ENCODE data around the gene KAT14. TPM values are rescaled to one million over a fixed set of nuclear protein-coding genes. Genes with fewer than 3 reads are reported as not detected.
"Not testable (repeated sequence)": the region's sequence is repeated elsewhere in the genome, so short reads cannot be mapped to it uniquely, and the experiment has no call there.

Gene KAT14
- total RNA-seq, 1 donor from 2014 or later: 11.5 TPM

- Histone ChIP-seq H3K36me3 (no peaks in the 10 kb centered on the region), H3K27ac (no peak overlapping the region), H3K9me3 (no peaks in the 10 kb centered on the region), H3K4me1 (no peaks in the 10 kb centered on the region), H3K4me3 (no peak overlapping the region), H3K27me3 (no peaks in the 10 kb centered on the region)
- intact Hi-C loops (cut with DNase I): no loop called here
- TF ChIP-seq POLR2AphosphoS5 (IDR thresholded peaks at IDR 0.05; ENCODE audit: insufficient read depth in 1 of 2, low read depth in 1 of 2): no peak
- no peak for TF ChIP-seq POLR2A (IDR thresholded peaks at IDR 0.05)
- TF ChIP-seq, protein P1, sequence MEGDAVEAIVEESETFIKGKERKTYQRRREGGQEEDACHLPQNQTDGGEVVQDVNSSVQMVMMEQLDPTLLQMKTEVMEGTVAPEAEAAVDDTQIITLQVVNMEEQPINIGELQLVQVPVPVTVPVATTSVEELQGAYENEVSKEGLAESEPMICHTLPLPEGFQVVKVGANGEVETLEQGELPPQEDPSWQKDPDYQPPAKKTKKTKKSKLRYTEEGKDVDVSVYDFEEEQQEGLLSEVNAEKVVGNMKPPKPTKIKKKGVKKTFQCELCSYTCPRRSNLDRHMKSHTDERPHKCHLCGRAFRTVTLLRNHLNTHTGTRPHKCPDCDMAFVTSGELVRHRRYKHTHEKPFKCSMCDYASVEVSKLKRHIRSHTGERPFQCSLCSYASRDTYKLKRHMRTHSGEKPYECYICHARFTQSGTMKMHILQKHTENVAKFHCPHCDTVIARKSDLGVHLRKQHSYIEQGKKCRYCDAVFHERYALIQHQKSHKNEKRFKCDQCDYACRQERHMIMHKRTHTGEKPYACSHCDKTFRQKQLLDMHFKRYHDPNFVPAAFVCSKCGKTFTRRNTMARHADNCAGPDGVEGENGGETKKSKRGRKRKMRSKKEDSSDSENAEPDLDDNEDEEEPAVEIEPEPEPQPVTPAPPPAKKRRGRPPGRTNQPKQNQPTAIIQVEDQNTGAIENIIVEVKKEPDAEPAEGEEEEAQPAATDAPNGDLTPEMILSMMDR (IDR thresholded peaks at IDR 0.05): no peak
- no peak for DNase-seq (ENCODE audit: extremely low spot score in 2 of 2)
These were observed 80.6 kb downstream of the KAT14 start for GRCh38 chr20:18218280-18218679.

DNA sequence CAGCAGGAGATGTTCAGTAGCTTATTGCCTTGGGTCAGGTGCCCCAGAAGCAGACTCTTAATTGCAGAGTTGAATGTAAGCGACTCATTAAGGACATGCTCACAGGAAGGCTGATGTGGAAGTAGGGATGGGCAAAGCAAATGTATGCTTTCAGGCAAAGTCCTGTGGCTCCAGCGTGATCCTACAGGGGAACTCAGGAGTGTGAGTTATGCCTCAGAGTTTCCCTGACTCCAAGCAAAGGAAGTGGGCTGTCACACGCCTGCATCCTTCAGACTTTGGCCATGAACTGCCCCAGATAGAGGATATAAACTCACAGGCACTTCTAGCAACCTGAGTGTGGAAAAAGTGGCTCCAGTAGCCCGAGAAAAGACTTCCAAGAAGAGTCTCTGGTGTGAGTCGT is 85.7 kb downstream of the KAT14 start:
- TF ChIP-seq, protein P1 (IDR thresholded peaks at IDR 0.05): no peak
- TF ChIP-seq POLR2A (IDR thresholded peaks at IDR 0.05): no peak
- TF ChIP-seq POLR2AphosphoS5 (IDR thresholded peaks at IDR 0.05; ENCODE audit: insufficient read depth in 1 of 2, low read depth in 1 of 2): no peak
- peaks cover 13% of the 10 kb centered on the region for H3K4me1 ChIP-seq
- no peak overlapping the region for H3K4me3 ChIP-seq
- H3K27me3 ChIP-seq: no peaks in the 10 kb centered on the region
- H3K9me3 ChIP-seq: no peaks in the 10 kb centered on the region
- no peak overlapping the region for H3K27ac ChIP-seq
- intact Hi-C loops (cut with DNase I): no loop called here
- DNase-seq (ENCODE audit: extremely low spot score in 2 of 2): no peak
- H3K36me3 ChIP-seq: no peaks in the 10 kb centered on the region

DNA sequence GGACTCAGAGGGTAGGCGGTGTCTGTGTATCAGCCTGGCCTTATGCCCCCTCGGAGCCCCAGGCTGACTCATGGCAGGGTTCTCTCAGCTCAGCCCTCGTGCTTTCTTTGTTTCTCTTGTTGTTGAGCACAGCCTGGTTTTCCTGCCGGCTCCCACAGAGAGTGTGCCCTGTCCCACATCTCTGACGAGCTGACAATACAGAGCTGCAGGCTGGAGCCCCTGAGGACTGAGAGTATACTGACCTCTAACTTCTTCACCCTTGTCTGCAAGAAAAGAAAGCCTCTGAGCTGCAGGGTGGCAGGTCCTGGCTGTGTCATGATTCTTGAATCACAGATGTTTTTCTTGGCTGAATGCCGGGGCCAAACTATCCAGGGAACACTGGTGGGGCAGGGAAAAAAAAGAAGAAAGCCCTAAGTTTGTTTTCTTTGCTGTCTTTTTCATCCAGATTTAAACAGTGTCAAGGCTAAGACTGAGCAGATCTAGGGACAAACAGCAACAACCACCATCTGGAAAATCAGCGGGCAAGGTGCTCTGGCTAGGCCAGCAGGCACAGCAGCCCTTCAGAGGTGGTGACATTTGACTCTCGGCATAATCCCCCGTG is 87.4 kb downstream of the KAT14 start:
- H3K4me1 ChIP-seq: peaks cover 13% of the 10 kb centered on the region
- no peak overlapping the region for H3K4me3 ChIP-seq
- no peak overlapping the region for H3K27ac ChIP-seq
- no peaks in the 10 kb centered on the region for H3K36me3 ChIP-seq
- H3K9me3 ChIP-seq: no peaks in the 10 kb centered on the region
- TF ChIP-seq, protein P1 (IDR thresholded peaks at IDR 0.05): no peak
- no peak for TF ChIP-seq POLR2A (IDR thresholded peaks at IDR 0.05)
- TF ChIP-seq POLR2AphosphoS5 (IDR thresholded peaks at IDR 0.05; ENCODE audit: insufficient read depth in 1 of 2, low read depth in 1 of 2): no peak
- intact Hi-C loops (cut with DNase I): no loop called here
- no peaks in the 10 kb centered on the region for H3K27me3 ChIP-seq
- no peak for DNase-seq (ENCODE audit: extremely low spot score in 2 of 2)

GRCh38 chr20:18225632-18226031 is 88.0 kb downstream of the KAT14 start:
- Histone ChIP-seq H3K4me1 (peaks cover 13% of the 10 kb centered on the region), H3K4me3 (no peak overlapping the region), H3K27ac (no peak overlapping the region), H3K36me3 (no peaks in the 10 kb centered on the region), H3K9me3 (no peaks in the 10 kb centered on the region), H3K27me3 (no peaks in the 10 kb centered on the region)
- TF ChIP-seq POLR2AphosphoS5 (IDR thresholded peaks at IDR 0.05; ENCODE audit: insufficient read depth in 1 of 2, low read depth in 1 of 2): no peak
- no peak for TF ChIP-seq POLR2A (IDR thresholded peaks at IDR 0.05)
- TF ChIP-seq, protein P1 (IDR thresholded peaks at IDR 0.05): no peak
- intact Hi-C loops (cut with DNase I): no loop called here
- DNase-seq (ENCODE audit: extremely low spot score in 2 of 2): no peak

GRCh38 chr20:18226741-18227140 is 89.1 kb downstream of the KAT14 start:
- intact Hi-C loops (cut with DNase I); H3K27ac ChIP-seq; H3K36me3 ChIP-seq; DNase-seq (ENCODE audit: extremely low spot score in 2 of 2); H3K27me3 ChIP-seq; H3K9me3 ChIP-seq; H3K4me3 ChIP-seq: not testable (repeated sequence)
- H3K4me1 ChIP-seq: peaks cover 13% of the 10 kb centered on the region

All from vagina (tissue), 2 donors.